ENCODE measurements around the gene CD47. TPM values are rescaled to one million over a fixed set of nuclear protein-coding genes. Genes with fewer than 3 reads are reported as not detected.

Gene CD47
- total RNA-seq, 1 experiment from 2014 or later: 42.5 TPM

DNA sequence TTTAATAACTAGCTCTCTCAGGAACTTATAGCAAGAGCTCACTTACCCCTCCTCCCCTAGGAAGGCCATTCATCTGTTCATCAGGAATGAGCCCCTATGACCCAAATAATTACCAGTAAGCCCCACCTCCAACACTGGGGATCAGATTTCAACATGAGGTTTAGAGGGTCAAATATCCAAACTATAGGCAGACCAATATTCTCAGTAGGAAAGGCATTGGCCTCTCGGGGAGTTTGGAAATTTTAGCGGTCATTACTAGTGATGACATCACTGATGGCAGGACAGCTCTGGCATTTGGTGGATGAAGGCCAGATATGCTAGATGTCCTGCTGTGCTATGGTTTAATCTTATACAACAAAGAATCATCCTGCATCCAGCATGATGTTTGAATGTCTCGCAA lies 15.2 kb upstream of the CD47 start (continued):
- TF ChIP-seq, protein P1, sequence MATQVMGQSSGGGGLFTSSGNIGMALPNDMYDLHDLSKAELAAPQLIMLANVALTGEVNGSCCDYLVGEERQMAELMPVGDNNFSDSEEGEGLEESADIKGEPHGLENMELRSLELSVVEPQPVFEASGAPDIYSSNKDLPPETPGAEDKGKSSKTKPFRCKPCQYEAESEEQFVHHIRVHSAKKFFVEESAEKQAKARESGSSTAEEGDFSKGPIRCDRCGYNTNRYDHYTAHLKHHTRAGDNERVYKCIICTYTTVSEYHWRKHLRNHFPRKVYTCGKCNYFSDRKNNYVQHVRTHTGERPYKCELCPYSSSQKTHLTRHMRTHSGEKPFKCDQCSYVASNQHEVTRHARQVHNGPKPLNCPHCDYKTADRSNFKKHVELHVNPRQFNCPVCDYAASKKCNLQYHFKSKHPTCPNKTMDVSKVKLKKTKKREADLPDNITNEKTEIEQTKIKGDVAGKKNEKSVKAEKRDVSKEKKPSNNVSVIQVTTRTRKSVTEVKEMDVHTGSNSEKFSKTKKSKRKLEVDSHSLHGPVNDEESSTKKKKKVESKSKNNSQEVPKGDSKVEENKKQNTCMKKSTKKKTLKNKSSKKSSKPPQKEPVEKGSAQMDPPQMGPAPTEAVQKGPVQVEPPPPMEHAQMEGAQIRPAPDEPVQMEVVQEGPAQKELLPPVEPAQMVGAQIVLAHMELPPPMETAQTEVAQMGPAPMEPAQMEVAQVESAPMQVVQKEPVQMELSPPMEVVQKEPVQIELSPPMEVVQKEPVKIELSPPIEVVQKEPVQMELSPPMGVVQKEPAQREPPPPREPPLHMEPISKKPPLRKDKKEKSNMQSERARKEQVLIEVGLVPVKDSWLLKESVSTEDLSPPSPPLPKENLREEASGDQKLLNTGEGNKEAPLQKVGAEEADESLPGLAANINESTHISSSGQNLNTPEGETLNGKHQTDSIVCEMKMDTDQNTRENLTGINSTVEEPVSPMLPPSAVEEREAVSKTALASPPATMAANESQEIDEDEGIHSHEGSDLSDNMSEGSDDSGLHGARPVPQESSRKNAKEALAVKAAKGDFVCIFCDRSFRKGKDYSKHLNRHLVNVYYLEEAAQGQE (IDR thresholded peaks at IDR 0.05; ENCODE audit: low read depth): no peak

DNA sequence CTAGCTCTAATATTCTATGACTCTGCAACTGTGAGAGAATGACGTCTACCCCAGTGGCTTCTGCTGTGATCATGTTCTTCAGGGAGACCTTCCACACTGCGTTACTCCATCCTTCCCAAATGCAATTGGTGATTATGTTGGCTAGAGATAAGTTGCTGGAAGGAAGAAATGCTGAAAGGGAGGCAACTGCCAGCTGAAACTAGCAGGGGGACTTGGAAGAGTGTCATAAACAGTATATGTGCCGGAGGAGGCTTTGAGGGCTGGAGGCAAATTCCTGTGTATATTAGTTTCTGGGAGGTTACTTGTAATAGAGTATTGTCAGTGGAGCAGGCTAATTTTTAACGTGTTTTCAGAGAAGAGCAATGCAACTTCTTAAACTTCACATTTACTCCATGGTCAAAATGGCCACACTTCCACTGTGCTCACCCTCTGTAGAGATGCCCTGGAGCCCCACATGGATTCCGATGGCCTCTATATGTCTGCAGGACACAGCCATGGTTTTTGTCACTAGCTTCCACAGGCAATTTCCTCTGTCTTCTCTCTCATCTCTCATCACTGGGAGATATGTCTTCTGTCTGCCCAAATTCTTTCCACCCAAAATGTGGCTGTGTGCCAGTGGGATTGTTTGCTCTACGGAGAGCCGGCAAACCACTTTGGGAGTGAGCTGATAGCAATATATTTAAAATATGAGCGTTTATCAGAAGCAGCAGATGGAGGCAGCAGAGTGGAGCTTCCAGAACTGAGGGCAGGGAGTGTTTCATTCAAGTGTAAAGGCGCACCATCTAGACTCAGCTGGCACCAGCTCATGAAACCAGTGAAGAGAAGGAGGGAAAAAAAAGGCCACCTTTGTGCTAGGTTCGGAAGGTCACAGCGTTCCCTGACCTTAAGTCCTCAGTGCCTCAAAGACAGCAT lies 13.3 kb upstream of the CD47 start:
- Histone ChIP-seq H3K4me1 (ENCODE audit: control insufficient read depth in 1 of 2, insufficient read depth in 2 of 2, low read length in 2 of 2) (no peaks in the 10 kb centered on the region), H3K27ac (ENCODE audit: low read depth, low read length) (no peak overlapping the region), H3K9me2 (ENCODE audit: insufficient read depth) (no peaks in the 10 kb centered on the region), H4K20me1 (ENCODE audit: insufficient read depth) (no peaks in the 10 kb centered on the region), H3K9ac (ENCODE audit: low read length) (no peak overlapping the region), H2AFZ (ENCODE audit: low read depth, low read length, poor library complexity, severe bottlenecking) (no peak overlapping the region), H3K27me3 (ENCODE audit: insufficient read depth, low read length) (no peaks in the 10 kb centered on the region), H3K79me2 (ENCODE audit: insufficient read depth, low read length) (no peaks in the 10 kb centered on the region), H3K4me2 (ENCODE audit: low read length) (no peak overlapping the region), H3K36me3 (ENCODE audit: control insufficient read depth in 1 of 2, insufficient read depth in 2 of 2, low read length in 2 of 2) (no peaks in the 10 kb centered on the region), H3K9me3 (ENCODE audit: control insufficient read depth in 1 of 2, insufficient read depth in 1 of 2, low read depth in 1 of 2, low read length in 2 of 2) (no peaks in the 10 kb centered on the region), H3K4me3 (replicated peaks in 1 of 2; ENCODE audit: low read depth in 1 of 2, low read length in 2 of 2) (no peak overlapping the region)
- ATAC-seq: no peak
- intact Hi-C loops (cut with micrococcal nuclease): no loop called here
- RAD21 ChIA-PET (ENCODE audit: low non-redundant PET in 1 of 2, low total read pairs in 2 of 2, uncharacterized antibody in 2 of 2, unreplicated experiment in 2 of 2): no interaction called here
- BruUV-seq (replicated peaks): no TSS peak
- POLR2A ChIA-PET: no interaction called here
- CTCF ChIA-PET: no interaction called here
- no peak for DNase-seq (ENCODE audit: low read depth, low spot score)
- TF ChIP-seq FOSL1 (IDR thresholded peaks at IDR 0.05; ENCODE audit: low read depth): no peak
- no peak for TF ChIP-seq JUND (IDR thresholded peaks at IDR 0.05)
- no peak for TF ChIP-seq TCF7L2 (IDR thresholded peaks at IDR 0.05; ENCODE audit: borderline replicate concordance, extremely low read depth, insufficient read depth, insufficient read length)
- TF ChIP-seq RAD21 (IDR thresholded peaks at IDR 0.05; ENCODE audit: low read depth): no peak
- TF ChIP-seq SP1 (IDR thresholded peaks at IDR 0.05; ENCODE audit: low read depth): no peak
- no peak for TF ChIP-seq EGR1 (IDR thresholded peaks at IDR 0.05; ENCODE audit: low read depth)
- no peak for TF ChIP-seq YY1 (IDR thresholded peaks at IDR 0.05; ENCODE audit: extremely low read depth, insufficient replicate concordance, low read depth, low read length)
- TF ChIP-seq POLR2A (IDR thresholded peaks at IDR 0.05; ENCODE audit: borderline replicate concordance, extremely low read depth, insufficient read depth, insufficient read length): no peak
- no peak for TF ChIP-seq EZH2phosphoT487 (IDR thresholded peaks at IDR 0.05; ENCODE audit: borderline replicate concordance)
- TF ChIP-seq, protein P2, sequence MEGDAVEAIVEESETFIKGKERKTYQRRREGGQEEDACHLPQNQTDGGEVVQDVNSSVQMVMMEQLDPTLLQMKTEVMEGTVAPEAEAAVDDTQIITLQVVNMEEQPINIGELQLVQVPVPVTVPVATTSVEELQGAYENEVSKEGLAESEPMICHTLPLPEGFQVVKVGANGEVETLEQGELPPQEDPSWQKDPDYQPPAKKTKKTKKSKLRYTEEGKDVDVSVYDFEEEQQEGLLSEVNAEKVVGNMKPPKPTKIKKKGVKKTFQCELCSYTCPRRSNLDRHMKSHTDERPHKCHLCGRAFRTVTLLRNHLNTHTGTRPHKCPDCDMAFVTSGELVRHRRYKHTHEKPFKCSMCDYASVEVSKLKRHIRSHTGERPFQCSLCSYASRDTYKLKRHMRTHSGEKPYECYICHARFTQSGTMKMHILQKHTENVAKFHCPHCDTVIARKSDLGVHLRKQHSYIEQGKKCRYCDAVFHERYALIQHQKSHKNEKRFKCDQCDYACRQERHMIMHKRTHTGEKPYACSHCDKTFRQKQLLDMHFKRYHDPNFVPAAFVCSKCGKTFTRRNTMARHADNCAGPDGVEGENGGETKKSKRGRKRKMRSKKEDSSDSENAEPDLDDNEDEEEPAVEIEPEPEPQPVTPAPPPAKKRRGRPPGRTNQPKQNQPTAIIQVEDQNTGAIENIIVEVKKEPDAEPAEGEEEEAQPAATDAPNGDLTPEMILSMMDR (IDR thresholded peaks at IDR 0.05 in 2 of 3, conservative IDR thresholded peaks at IDR 0.05 in 1 of 3; ENCODE audit: borderline replicate concordance in 1 of 3, insufficient read depth in 1 of 3, low read depth in 2 of 3, low read length in 2 of 3): no peak
- TF ChIP-seq, protein P3, sequence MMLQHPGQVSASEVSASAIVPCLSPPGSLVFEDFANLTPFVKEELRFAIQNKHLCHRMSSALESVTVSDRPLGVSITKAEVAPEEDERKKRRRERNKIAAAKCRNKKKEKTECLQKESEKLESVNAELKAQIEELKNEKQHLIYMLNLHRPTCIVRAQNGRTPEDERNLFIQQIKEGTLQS (IDR thresholded peaks at IDR 0.05): no peak
- no peak for TF ChIP-seq EZH2 (IDR thresholded peaks at IDR 0.05)
- TF ChIP-seq, protein P1 (IDR thresholded peaks at IDR 0.05; ENCODE audit: low read depth): no peak
- TF ChIP-seq ZNF274 (IDR thresholded peaks at IDR 0.05; ENCODE audit: low read depth, low read length): no peak
- TF ChIP-seq SRF (IDR thresholded peaks at IDR 0.05; ENCODE audit: low read depth): no peak
